Activated naive CD8-positive, alpha-beta T cell treated with anti-CD3 and anti-CD28 coated beads, Interleukin-2, amount 10 ng/mL, durations not matched to agents 7 days and 5 days (primary cell): Measurements from ENCODE around the gene ELFN1. TPM values are rescaled to one million over a fixed set of nuclear protein-coding genes. Genes with fewer than 3 reads are reported as not detected.
A peak's percentile ranks its signal among the peaks of the same experiment; 100 is the strongest.

Experiments used
- ATAC-seq: fragments of 150-1000 bp; cut with Tn5 transposase; one replicate; pipeline ENCODE4 v1.10.0; 2021; ENCODE audit warnings: low read depth, moderate library complexity
- POLR2A ChIA-PET: fragments of 350-600 bp; sonication (Branson Sonifier 250); formaldehyde crosslinking; loops from one replicate; lab custom pipeline; 2021; ENCODE audit warnings: antibody characterized with exemption; lab: Charles Lee
- DNase-seq: peaks from one replicate; pipeline ENCODE4 v3.0.0; 2021
- H3K27ac Mint-ChIP-seq: one replicate; pipeline ENCODE4 v1.8.0; 2022; ENCODE audit warnings: mild to moderate bottlenecking, mixed read lengths
- H3K27me3 Mint-ChIP-seq: one replicate; pipeline ENCODE4 v1.8.0; 2022; ENCODE audit warnings: mild to moderate bottlenecking, moderate library complexity, mixed read lengths
- H3K36me3 Mint-ChIP-seq: one replicate; pipeline ENCODE4 v1.8.0; 2021; ENCODE audit warnings: mild to moderate bottlenecking, mixed read lengths
- H3K4me1 Mint-ChIP-seq: one replicate; pipeline ENCODE4 v1.8.0; 2021; ENCODE audit warnings: mixed read lengths
- H3K4me3 Mint-ChIP-seq: one replicate; pipeline ENCODE4 v1.8.0; 2022; ENCODE audit warnings: mild to moderate bottlenecking, moderate library complexity, mixed read lengths
- H3K9me3 Mint-ChIP-seq: one replicate; pipeline ENCODE4 v1.8.0; 2021; ENCODE audit warnings: mixed read lengths
- total RNA-seq, 2 experiments: library from RNA; stranded (reverse); gene quantifications; one replicate each; pipeline ENCODE4 v1.2.3, GENCODE V29; 2021

ELFN1 gene
- total RNA-seq, 2 experiments from 2014 or later: not detected

DNA sequence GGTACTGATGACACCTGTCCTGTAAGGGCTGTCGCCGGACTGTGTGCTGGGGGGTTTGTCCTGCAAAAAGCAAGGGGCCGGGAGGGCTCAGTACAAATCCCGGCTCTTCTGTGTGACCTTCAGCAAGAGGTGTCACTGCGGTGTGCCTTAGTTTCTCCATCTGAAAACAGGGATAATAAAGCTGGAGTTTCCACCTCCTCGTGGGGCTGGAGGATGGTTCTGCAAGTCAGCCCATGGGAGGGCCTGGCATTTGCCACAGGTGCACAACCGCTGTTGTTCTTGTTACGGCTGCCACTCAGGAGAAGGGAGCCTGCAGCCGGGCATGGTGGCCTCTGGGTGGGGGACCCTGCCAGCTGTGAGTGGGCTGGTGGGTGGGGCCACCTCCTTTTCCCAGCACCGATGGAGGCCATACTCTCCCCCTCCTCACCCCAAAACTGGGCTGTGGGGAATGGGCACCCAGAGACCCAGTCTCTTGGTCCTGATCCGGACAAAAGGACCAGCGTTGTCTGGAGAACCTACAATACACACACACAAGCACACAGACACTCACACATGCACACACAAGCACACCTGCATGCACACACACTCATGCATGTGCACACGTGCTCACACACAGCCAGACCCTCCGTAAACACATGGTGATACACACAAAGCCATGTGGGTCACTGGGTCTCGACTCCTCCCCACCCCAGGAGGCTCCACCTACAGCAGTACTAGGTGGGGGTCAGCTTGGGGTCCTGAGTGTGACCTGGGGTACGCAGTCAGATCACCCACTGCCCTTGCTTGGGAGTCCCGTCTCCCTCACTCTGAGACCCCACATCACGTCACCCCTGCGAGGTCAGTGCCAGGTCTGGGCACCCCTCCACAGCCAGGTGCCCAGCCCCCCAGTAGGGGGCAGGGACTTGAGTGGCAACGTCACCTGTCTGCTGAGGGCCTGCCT, 34.1 kb downstream of the ELFN1 start:
- DNase-seq: peak; percentile 15

DNA sequence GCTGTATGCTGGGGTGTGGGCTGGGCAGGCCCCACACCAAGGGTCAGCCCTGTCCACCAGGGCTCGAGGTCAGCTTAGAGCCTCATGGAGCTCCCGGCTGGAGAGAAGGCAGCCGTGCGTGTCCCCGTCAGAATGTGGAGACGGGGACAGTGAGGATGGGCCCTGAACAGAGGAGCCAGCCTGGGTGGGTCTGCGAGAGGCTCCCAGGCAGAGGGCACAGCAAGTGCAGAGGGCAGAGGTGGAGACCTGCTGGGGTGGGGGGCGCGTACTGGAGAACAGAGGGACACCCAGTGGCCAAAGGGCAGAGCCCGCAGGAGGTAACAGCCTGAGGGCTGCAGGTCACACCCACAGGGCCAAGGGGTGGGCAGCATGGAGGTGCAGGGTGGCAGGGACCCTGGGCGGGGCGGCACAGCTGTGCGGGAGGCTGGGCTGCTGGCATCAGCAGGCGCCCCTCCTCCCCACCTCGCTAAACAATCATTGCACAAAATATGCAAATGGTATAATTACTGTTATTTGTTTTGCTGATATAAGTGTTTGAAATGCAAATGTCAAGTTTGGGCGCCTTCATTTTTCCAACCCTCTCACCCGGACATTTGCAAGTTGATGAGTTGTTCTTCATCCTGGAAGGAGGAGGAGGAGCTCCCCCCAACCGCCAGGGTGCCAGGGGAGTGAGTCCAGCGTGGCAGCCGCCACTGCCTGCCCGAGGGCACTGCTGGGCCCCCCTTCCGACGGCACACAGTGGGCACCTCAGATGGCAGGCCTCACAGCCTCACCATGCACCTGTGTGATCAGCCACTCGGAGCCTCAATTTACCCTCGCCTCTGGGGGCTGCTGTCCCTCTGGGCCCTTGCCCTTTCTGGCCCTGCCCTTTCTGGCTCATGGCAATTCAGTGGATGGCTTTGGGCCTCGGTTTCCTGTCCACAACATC, 35.0 kb downstream of the ELFN1 start:
- ATAC-seq: no peak
- Mint-ChIP-seq H3K36me3 (no peaks in the 10 kb centered on the region), H3K4me1 (no peaks in the 10 kb centered on the region), H3K27me3 (peaks cover 2% of the 10 kb centered on the region), H3K27ac (no peak overlapping the region), H3K9me3 (peaks cover 5% of the 10 kb centered on the region), H3K4me3 (no peak overlapping the region)
- peak; percentile 15 for DNase-seq
- POLR2A ChIA-PET: no interaction called here

More for the DNA sequence above, 34.1 kb downstream of the ELFN1 start:
- Mint-ChIP-seq H3K9me3 (peaks cover 3% of the 10 kb centered on the region), H3K27ac (no peak overlapping the region), H3K4me1 (no peaks in the 10 kb centered on the region), H3K27me3 (peaks cover 2% of the 10 kb centered on the region), H3K4me3 (no peak overlapping the region), H3K36me3 (no peaks in the 10 kb centered on the region)
- ATAC-seq: no peak
- POLR2A ChIA-PET: no interaction called here

DNA sequence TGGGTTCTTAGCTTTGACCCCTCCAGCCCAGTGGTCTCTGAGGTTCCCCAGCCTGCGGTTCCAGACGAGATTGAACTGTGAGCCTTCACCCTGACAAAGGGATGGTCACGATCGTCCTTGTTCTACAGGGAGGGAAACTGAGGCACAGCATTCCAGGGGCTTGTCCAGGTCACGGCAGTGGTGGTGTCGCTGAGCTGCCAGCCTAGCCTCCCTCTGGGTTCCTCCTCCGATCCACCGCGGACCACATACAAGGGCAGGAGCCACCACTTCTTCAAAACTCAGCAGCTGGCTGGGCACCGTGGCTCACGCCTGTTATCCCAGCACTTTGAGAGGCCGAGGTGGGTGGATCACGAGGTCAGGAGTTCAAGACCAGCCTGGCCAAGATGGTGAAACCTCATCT, 35.8 kb downstream of the ELFN1 start:
- POLR2A ChIA-PET: no interaction called here
- no peaks in the 10 kb centered on the region for H3K36me3 Mint-ChIP-seq
- H3K27me3 Mint-ChIP-seq: peaks cover 2% of the 10 kb centered on the region

DNA sequence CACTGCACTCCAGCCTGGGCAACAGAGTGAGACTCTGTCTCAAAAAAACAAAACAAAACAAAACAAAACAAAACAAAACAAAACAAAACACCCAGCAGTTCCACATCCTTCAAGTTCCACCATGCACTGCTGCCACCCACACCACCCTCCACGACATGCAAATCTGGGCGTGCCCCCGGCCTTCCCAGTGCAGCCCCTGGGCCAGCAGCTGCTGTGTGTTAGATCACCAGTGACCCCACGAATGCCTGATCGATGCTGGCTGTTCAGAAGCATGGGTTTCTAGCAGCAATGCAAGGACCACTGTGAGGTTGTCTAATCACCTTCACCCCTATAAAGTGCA, 36.3 kb downstream of the ELFN1 start:
- peaks cover 7% of the 10 kb centered on the region for H3K9me3 Mint-ChIP-seq
- no peaks in the 10 kb centered on the region for H3K4me1 Mint-ChIP-seq
- ATAC-seq (no peak), DNase-seq (peak; percentile 15)
- POLR2A ChIA-PET: no interaction called here
- H3K36me3 Mint-ChIP-seq: no peaks in the 10 kb centered on the region
- H3K27ac Mint-ChIP-seq: no peak overlapping the region
- peaks cover 2% of the 10 kb centered on the region for H3K27me3 Mint-ChIP-seq
- no peak overlapping the region for H3K4me3 Mint-ChIP-seq

More for the DNA sequence above, 35.8 kb downstream of the ELFN1 start:
- H3K4me1 Mint-ChIP-seq: no peaks in the 10 kb centered on the region
- no peak overlapping the region for H3K27ac Mint-ChIP-seq
- peak; percentile 4 for DNase-seq
- peaks cover 7% of the 10 kb centered on the region for H3K9me3 Mint-ChIP-seq
- no peak for ATAC-seq
- H3K4me3 Mint-ChIP-seq: no peak overlapping the region

GRCh38 chr7:1706721-1707613, 36.9 kb downstream of the ELFN1 start:
- no peak for ATAC-seq
- Mint-ChIP-seq H3K36me3 (no peaks in the 10 kb centered on the region), H3K27ac (no peak overlapping the region), H3K9me3 (peaks cover 7% of the 10 kb centered on the region), H3K27me3 (peaks cover 2% of the 10 kb centered on the region), H3K4me1 (no peaks in the 10 kb centered on the region), H3K4me3 (no peak overlapping the region)
- POLR2A ChIA-PET: no interaction called here
- peak; percentile 20 for DNase-seq

- H3K36me3 Mint-ChIP-seq: no peaks in the 10 kb centered on the region
- H3K27me3 Mint-ChIP-seq: peaks cover 2% of the 10 kb centered on the region
- POLR2A ChIA-PET: no interaction called here
- peak; percentile 4 for DNase-seq
- no peak overlapping the region for H3K27ac Mint-ChIP-seq
- H3K9me3 Mint-ChIP-seq: peaks cover 4% of the 10 kb centered on the region
- no peak for ATAC-seq
- H3K4me1 Mint-ChIP-seq: no peaks in the 10 kb centered on the region
- H3K4me3 Mint-ChIP-seq: no peak overlapping the region
Observed at GRCh38 chr7:1707756-1708595, 37.9 kb downstream of the ELFN1 start.

- no peaks in the 10 kb centered on the region for H3K36me3 Mint-ChIP-seq
- no peak overlapping the region for H3K4me3 Mint-ChIP-seq
- H3K9me3 Mint-ChIP-seq: peaks cover 4% of the 10 kb centered on the region
- no peaks in the 10 kb centered on the region for H3K4me1 Mint-ChIP-seq
- peak; percentile 5 for DNase-seq
- no peak overlapping the region for H3K27ac Mint-ChIP-seq
- no peak for ATAC-seq
- H3K27me3 Mint-ChIP-seq: peaks cover 2% of the 10 kb centered on the region
- POLR2A ChIA-PET: no interaction called here
Observed at GRCh38 chr7:1708596-1709251, 38.6 kb downstream of the ELFN1 start.

- no peaks in the 10 kb centered on the region for H3K4me1 Mint-ChIP-seq
- no peak overlapping the region for H3K27ac Mint-ChIP-seq
- ATAC-seq: no peak
- peaks cover 4% of the 10 kb centered on the region for H3K9me3 Mint-ChIP-seq
- POLR2A ChIA-PET: no interaction called here
- H3K4me3 Mint-ChIP-seq: no peak overlapping the region
- peaks cover 2% of the 10 kb centered on the region for H3K27me3 Mint-ChIP-seq
- DNase-seq: no peak
- H3K36me3 Mint-ChIP-seq: no peaks in the 10 kb centered on the region
Observed at GRCh38 chr7:1709281-1709680, 39.2 kb downstream of the ELFN1 start.

DNA sequence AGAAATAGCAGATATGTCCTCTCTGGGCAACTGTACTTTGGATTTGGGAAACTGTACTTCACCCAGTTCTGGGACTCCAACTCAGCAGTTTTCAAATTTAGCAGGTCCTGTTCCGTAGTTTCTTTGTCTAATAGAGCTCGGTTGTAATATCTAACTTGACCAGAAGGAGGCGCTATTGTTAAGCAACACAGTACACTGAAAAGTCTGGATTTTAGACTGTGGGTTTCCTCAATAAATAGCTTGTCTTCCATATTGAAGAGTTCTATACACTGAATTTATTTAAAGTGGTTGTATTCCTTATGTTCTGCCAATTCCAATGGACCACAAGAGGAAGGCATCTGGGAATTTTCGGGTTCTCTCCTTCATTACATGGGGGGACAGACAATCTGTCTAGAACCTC, 39.8 kb downstream of the ELFN1 start:
- Mint-ChIP-seq H3K27ac (no peak overlapping the region), H3K4me3 (no peak overlapping the region), H3K4me1 (no peaks in the 10 kb centered on the region), H3K27me3 (peaks cover 2% of the 10 kb centered on the region), H3K36me3 (no peaks in the 10 kb centered on the region), H3K9me3 (peaks cover 4% of the 10 kb centered on the region)
- POLR2A ChIA-PET: no interaction called here
- no peak for ATAC-seq
- DNase-seq: no peak

GRCh38 chr7:1710936-1711335, 40.9 kb downstream of the ELFN1 start:
- POLR2A ChIA-PET: no interaction called here
- no peaks in the 10 kb centered on the region for H3K36me3 Mint-ChIP-seq
- peaks cover 1% of the 10 kb centered on the region for H3K4me1 Mint-ChIP-seq
- ATAC-seq: no peak
- H3K27ac Mint-ChIP-seq: no peak overlapping the region
- no peak for DNase-seq
- H3K4me3 Mint-ChIP-seq: no peak overlapping the region
- peaks cover 2% of the 10 kb centered on the region for H3K27me3 Mint-ChIP-seq
- peaks cover 4% of the 10 kb centered on the region for H3K9me3 Mint-ChIP-seq

DNA sequence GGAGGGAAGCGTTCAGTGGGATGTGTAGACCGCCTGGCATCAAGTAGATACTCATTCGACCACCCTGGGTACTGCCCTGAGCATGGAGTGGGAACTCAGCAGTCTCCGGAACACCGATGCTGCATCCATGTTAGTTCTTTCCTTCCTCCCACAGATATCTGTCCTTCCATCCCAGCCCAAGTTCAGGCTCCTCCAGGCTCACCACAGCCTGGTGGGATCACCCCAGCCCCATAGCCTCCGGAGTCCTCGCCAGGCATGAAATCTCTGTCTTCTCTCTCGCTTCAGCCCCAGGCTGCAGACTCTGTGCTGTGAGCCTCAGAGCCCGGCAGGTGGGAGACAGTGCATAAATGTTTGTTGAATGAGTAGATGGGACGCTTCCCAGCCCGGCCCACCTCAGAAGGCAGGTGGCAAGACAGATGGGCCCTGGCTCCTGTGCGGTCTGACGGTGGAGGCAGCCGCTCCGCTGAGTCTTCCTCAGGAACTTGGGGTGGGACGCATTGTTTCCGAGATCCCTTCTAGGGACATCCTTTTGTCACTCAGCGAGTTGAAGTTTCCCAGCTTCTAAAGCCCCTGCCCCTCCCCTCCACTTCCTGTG, 42.9 kb downstream of the ELFN1 start:
- no peak overlapping the region for H3K4me3 Mint-ChIP-seq
- peaks cover 2% of the 10 kb centered on the region for H3K27me3 Mint-ChIP-seq
- POLR2A ChIA-PET: no interaction called here
- ATAC-seq: no peak
- no peak overlapping the region for H3K27ac Mint-ChIP-seq
- peaks cover 1% of the 10 kb centered on the region for H3K4me1 Mint-ChIP-seq
- DNase-seq: no peak
- H3K9me3 Mint-ChIP-seq: peaks cover 4% of the 10 kb centered on the region
- no peaks in the 10 kb centered on the region for H3K36me3 Mint-ChIP-seq
